Mesenchymal stem cell (in vitro differentiated cells and primary cell): Measurements from ENCODE around the gene SLC16A6. TPM values are rescaled to one million over a fixed set of nuclear protein-coding genes. Genes with fewer than 3 reads are reported as not detected.
A peak's percentile ranks its signal among the peaks of the same experiment; 100 is the strongest.
"Not testable (repeated sequence)": the region's sequence is repeated elsewhere in the genome, so short reads cannot be mapped to it uniquely, and the experiment has no call there.

ENCODE experiments used
- DNase-seq: peaks from one replicate; pipeline ENCODE4 v3.0.0-alpha.2; 2013
- H2AFZ ChIP-seq: one replicate; pipeline ENCODE4 v1.6.1; 2013; ENCODE audit warnings: low read depth, mild to moderate bottlenecking, control low read depth, inconsistent platforms, low read length, moderate library complexity
- H2AK5ac ChIP-seq: 2 replicates; pipeline ENCODE4 v1.6.1; 2013; ENCODE audit warnings: low read length, moderate library complexity, mild to moderate bottlenecking, inconsistent platforms; ENCODE audit not compliant: severe bottlenecking
- H2BK120ac ChIP-seq: one replicate; pipeline ENCODE4 v1.6.1; 2013; ENCODE audit warnings: low read depth, mild to moderate bottlenecking, inconsistent platforms, low read length, moderate library complexity
- H2BK12ac ChIP-seq, 2 experiments: one replicate each; pipeline ENCODE4 v1.6.1; 2013; ENCODE audit warnings: inconsistent platforms in 2 of 2, low read length in 2 of 2, mild to moderate bottlenecking in 2 of 2, moderate library complexity in 2 of 2, control low read depth in 1 of 2
- H2BK15ac ChIP-seq: one replicate; pipeline ENCODE4 v1.6.1; 2013; ENCODE audit warnings: mild to moderate bottlenecking, low read depth, inconsistent platforms; ENCODE audit not compliant: poor library complexity, severe bottlenecking
- H2BK5ac ChIP-seq: 2 replicates; pipeline ENCODE4 v1.6.1; 2013; ENCODE audit warnings: low read depth, mild to moderate bottlenecking, low read length, control low read depth, inconsistent platforms; ENCODE audit not compliant: poor library complexity, severe bottlenecking
- H3K14ac ChIP-seq, 2 experiments: one replicate each; pipeline ENCODE4 v1.6.1; 2013; ENCODE audit warnings: inconsistent platforms in 2 of 2, low read length in 2 of 2, control low read depth in 1 of 2, mild to moderate bottlenecking in 1 of 2, moderate library complexity in 1 of 2
- H3K18ac ChIP-seq, 2 experiments: one replicate each; pipeline ENCODE4 v1.6.1; 2013; ENCODE audit warnings: inconsistent platforms in 2 of 2, low read length in 2 of 2, control low read depth in 1 of 2, low read depth in 1 of 2, mild to moderate bottlenecking in 1 of 2
- H3K23ac ChIP-seq, 2 experiments: one replicate each; pipeline ENCODE4 v1.6.1; 2013; ENCODE audit warnings: inconsistent platforms in 2 of 2, low read length in 2 of 2, mild to moderate bottlenecking in 2 of 2, moderate library complexity in 2 of 2, control low read depth in 1 of 2
- H3K27ac ChIP-seq: 2 replicates; pipeline ENCODE4 v1.5.1; 2013; ENCODE audit warnings: mild to moderate bottlenecking, moderate library complexity, low read length, control low read depth, inconsistent platforms; ENCODE audit not compliant: poor library complexity, severe bottlenecking
- H3K27me3 ChIP-seq, 2 experiments: 2 replicates each; pipeline versions ENCODE4 v1.6.1 to v1.7.0; 2013; ENCODE audit warnings: low read length in 2 of 2, mild to moderate bottlenecking in 2 of 2, moderate library complexity in 2 of 2, control low read depth in 1 of 2, inconsistent platforms in 1 of 2; ENCODE audit not compliant: control insufficient read depth in 1 of 2, insufficient read depth in 1 of 2
- H3K36me3 ChIP-seq, 2 experiments: 2 replicates each; pipeline versions ENCODE4 v1.6.1 to v1.7.0; 2013; ENCODE audit warnings: low read length in 2 of 2, control low read depth in 1 of 2, inconsistent platforms in 1 of 2, low read depth in 1 of 2, mild to moderate bottlenecking in 1 of 2; ENCODE audit not compliant: insufficient read depth in 2 of 2, control insufficient read depth in 1 of 2
- H3K4ac ChIP-seq, 2 experiments: one replicate each; pipeline ENCODE4 v1.6.1; 2013; ENCODE audit warnings: inconsistent platforms in 2 of 2, low read length in 2 of 2, mild to moderate bottlenecking in 2 of 2, moderate library complexity in 2 of 2, control low read depth in 1 of 2, low read depth in 1 of 2
- H3K4me1 ChIP-seq: 2 replicates; pipeline ENCODE4 v1.6.1; 2013; ENCODE audit warnings: low read depth, low read length, control low read depth; ENCODE audit not compliant: control insufficient read depth, insufficient read depth
- H3K4me2 ChIP-seq: 2 replicates; pipeline ENCODE4 v1.6.1; 2013; ENCODE audit warnings: low read length, mild to moderate bottlenecking, inconsistent platforms; ENCODE audit not compliant: poor library complexity, severe bottlenecking
- H3K4me3 ChIP-seq, 2 experiments: 2 replicates each; pipeline versions ENCODE4 v1.5.1 to v1.7.0; 2013; ENCODE audit warnings: low read length in 2 of 2, mild to moderate bottlenecking in 2 of 2, control low read depth in 1 of 2, low read depth in 1 of 2; ENCODE audit not compliant: insufficient read depth in 1 of 2
- H3K79me1 ChIP-seq: replicated peaks from 2 replicates; pipeline ENCODE4 v1.6.1; 2013; ENCODE audit warnings: mild to moderate bottlenecking, control low read depth, low read length, inconsistent platforms; ENCODE audit not compliant: poor library complexity, severe bottlenecking
- H3K9ac ChIP-seq: 2 replicates; pipeline ENCODE4 v1.7.0; 2013; ENCODE audit warnings: mild to moderate bottlenecking, low read length, moderate library complexity
- H3K9me3 ChIP-seq: 2 replicates; pipeline ENCODE4 v1.7.0; 2013; ENCODE audit warnings: mild to moderate bottlenecking, low read length; ENCODE audit not compliant: control insufficient read depth
- H4K8ac ChIP-seq: one replicate; pipeline ENCODE4 v1.6.1; 2013; ENCODE audit warnings: inconsistent platforms, mild to moderate bottlenecking, low read length, moderate library complexity
- H4K91ac ChIP-seq: one replicate; pipeline ENCODE4 v1.6.1; 2013; ENCODE audit warnings: mild to moderate bottlenecking, low read length, inconsistent platforms
- WGBS: methylation state at CpG from one replicate; pipeline ENCODE4 v1.1.7; 2013; ENCODE audit warnings: mixed read lengths; 5-methylcytosine and 5-hydroxymethylcytosine counted together
- polyA plus RNA-seq, 2 experiments: library from polyadenylated mRNA; stranded (reverse); fragments of 200-250 nt; gene quantifications; one replicate each; pipeline ENCODE4 v1.2.3, GENCODE V29; 2013

SLC16A6 gene
- 48.0 TPM for polyA plus RNA-seq (2013, experiment 1 of 2)
- 49.8 TPM for polyA plus RNA-seq (2013, experiment 2 of 2)

DNA sequence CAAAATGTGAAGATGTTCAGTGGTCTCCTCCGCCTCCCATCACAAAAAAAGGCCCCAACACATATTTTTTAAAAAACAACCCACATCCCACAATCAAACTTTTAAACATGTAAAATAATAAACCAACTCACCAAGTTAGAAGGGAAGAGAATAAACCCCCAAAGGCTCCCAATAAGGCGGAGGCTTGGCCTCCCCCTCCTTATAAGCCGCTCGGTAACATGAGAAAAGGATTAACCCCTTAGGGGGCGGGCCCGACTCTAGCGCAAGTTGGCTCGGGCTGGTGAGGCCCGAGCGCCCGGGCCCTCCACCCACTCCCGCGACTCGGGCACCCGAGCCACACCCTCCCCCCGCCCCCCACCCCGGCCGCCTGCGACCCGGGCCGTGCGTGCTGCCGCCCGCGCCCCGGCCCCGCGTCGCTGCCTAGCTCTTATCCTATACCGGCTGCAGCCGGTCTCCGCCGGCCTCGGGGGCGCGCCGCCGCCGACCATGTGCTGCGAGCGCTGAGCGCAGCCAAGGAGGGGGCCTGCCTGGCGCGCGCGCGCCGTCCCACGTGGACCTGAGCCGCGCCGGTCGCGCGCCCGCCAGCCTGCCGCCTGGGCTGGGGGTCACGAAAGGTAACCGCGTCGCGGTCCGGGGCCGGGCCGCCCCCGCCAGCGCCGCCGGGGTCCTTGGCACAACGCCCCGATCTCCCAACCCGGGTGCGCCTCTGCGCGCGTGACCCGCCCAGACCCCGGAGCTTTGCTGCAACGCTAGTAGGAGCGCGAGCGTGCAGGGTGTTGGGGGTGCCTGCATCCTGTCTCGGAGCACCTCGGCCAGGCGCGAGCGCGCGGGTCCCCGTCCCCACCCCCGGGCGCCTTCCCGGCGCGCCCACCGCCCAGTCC, at the start of gene SLC16A6, which contains the start of gene ARSG:
Gene SLC16A6, minus strand, starts transcription at position 173 of the 881 bp plus-strand sequence. CDS start 12,807 bp downstream, outside the sequence.
Gene ARSG, plus strand, starts transcription at position 541 of the 881 bp plus-strand sequence. CDS start 15,999 bp downstream, outside the sequence.
- Histone ChIP-seq H3K4me3 (peak within 1 kb of the TSS; percentile 76 to 82), H3K14ac (peak within 1 kb of the TSS; percentile 68 to 79), H2AK5ac (no peak within 1 kb of the TSS), H3K23ac (peak within 1 kb of the TSS in 1 of 2 experiments; percentile 35), H3K27ac (no peak within 1 kb of the TSS), H3K4ac (peak within 1 kb of the TSS; percentile 34 to 93), H2BK15ac (peak within 1 kb of the TSS; percentile 81), H3K9me3 (no peaks in the 10 kb centered on the region), H2BK12ac (peak within 1 kb of the TSS; percentile 45 to 56), H3K27me3 (peaks cover 29 to 47% of the 10 kb centered on the region in 2 experiments), H2BK5ac (no peak within 1 kb of the TSS), H3K36me3 (no peaks in the 10 kb centered on the region), H2AFZ (peak within 1 kb of the TSS; percentile 37), H3K4me2 (peak within 1 kb of the TSS; percentile 100), H3K79me1 (no peaks in the 10 kb centered on the region), H4K91ac (peak within 1 kb of the TSS; percentile 92), H2BK120ac (peak within 1 kb of the TSS; percentile 96), H3K18ac (peak within 1 kb of the TSS; percentile 82 to 85), H3K4me1 (peaks cover 12% of the 10 kb centered on the region), H3K9ac (peak within 1 kb of the TSS; percentile 77), H4K8ac (peak within 1 kb of the TSS; percentile 91)
- DNase-seq = peak; percentile 79
- 1% methylated on average over 62 of the region's 96 CpGs for WGBS

DNA sequence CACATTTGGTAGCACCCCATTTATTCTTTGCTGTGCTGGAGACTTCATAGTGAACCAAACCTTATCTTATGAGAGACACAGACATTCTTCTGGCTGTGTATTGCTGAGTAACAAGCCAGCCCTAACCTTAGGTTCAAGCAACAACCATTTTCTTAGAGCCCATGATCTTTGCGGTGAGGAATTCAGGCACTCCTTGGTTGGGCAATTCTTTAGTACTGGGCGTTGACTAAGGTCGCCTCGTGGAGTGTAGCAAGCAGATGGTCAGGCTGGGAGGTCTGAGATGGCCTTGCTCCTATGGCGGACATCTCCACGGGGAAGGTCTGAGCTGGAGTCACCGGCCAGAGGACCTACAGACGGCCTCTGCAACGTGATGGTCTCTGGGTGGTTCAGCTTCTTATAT, 43.5 kb upstream of the SLC16A6 start:
- H2BK15ac ChIP-seq = no peak overlapping the region
- H2AFZ ChIP-seq = no peak overlapping the region
- no peak overlapping the region for H4K91ac ChIP-seq
- H3K18ac ChIP-seq = no peak overlapping the region
- H3K27me3 ChIP-seq = no peaks in the 10 kb centered on the region
- DNase-seq = peak; percentile 25
- H3K9me3 ChIP-seq = no peaks in the 10 kb centered on the region
- H3K27ac ChIP-seq = no peak overlapping the region
- H3K36me3 ChIP-seq = no peaks in the 10 kb centered on the region
- no peaks in the 10 kb centered on the region for H3K79me1 ChIP-seq
- H3K4me2 ChIP-seq = no peak overlapping the region
- no peak overlapping the region for H3K14ac ChIP-seq
- H2AK5ac ChIP-seq = no peak overlapping the region
- H3K4me1 ChIP-seq = no peaks in the 10 kb centered on the region
- H3K9ac ChIP-seq = no peak overlapping the region
- no peak overlapping the region for H3K23ac ChIP-seq
- no peak overlapping the region for H3K4me3 ChIP-seq
- no peak overlapping the region for H2BK120ac ChIP-seq
- 86% methylated on average over 9 of the region's 9 CpGs for WGBS
- no peak overlapping the region for H2BK5ac ChIP-seq
- H2BK12ac ChIP-seq = no peak overlapping the region
- no peak overlapping the region for H3K4ac ChIP-seq
- H4K8ac ChIP-seq = no peak overlapping the region

DNA sequence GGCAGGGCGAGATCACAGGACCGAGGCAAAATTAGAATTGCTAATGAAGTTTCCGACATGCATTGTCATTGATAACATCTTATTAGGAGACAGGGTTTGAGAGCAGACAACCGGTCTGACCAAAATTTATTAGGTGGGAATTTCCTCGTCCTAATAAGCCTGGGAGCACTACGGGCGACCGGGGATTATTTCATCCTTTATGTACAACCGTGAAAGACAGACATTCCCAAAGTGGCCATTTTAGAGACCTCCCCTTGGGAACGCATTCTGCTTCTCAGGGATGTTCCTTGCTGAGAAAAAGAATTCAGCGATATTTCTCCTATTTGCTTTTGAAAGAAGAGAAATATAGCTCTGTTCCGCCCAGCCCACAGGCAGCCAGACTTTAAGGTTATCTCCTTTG, 41.0 kb upstream of the SLC16A6 start:
- H2BK5ac ChIP-seq, H2AK5ac ChIP-seq, H3K4me2 ChIP-seq, H3K23ac ChIP-seq, DNase-seq, H3K36me3 ChIP-seq, H2BK120ac ChIP-seq, H3K4me3 ChIP-seq, H2AFZ ChIP-seq, H2BK15ac ChIP-seq, H4K91ac ChIP-seq, H2BK12ac ChIP-seq, H4K8ac ChIP-seq, H3K27ac ChIP-seq, H3K79me1 ChIP-seq, H3K9me3 ChIP-seq, H3K4me1 ChIP-seq, H3K18ac ChIP-seq, H3K9ac ChIP-seq, H3K14ac ChIP-seq, H3K4ac ChIP-seq, H3K27me3 ChIP-seq: not testable (repeated sequence)
- 96% methylated on average over 12 of the region's 12 CpGs for WGBS

GRCh38 chr17:68329331-68329730, 38.4 kb upstream of the SLC16A6 start:
- no peaks in the 10 kb centered on the region for H3K4me1 ChIP-seq
- H3K4me3 ChIP-seq = peak overlapping the region in 1 of 2 experiments; percentile 15
- no peak overlapping the region for H2AK5ac ChIP-seq
- H3K36me3 ChIP-seq = no peaks in the 10 kb centered on the region
- H4K91ac ChIP-seq = no peak overlapping the region
- no peak overlapping the region for H2BK5ac ChIP-seq
- H4K8ac ChIP-seq = no peak overlapping the region
- no peak overlapping the region for H2BK12ac ChIP-seq
- H2BK15ac ChIP-seq = no peak overlapping the region
- 92% methylated on average over 7 of the region's 7 CpGs for WGBS
- H3K4me2 ChIP-seq = no peak overlapping the region
- no peak overlapping the region for H3K9ac ChIP-seq
- H3K18ac ChIP-seq = no peak overlapping the region
- no peak for DNase-seq
- H3K4ac ChIP-seq = no peak overlapping the region
- H3K27me3 ChIP-seq = peaks cover 0 to 13% of the 10 kb centered on the region in 2 experiments
- no peaks in the 10 kb centered on the region for H3K79me1 ChIP-seq
- H3K9me3 ChIP-seq = no peaks in the 10 kb centered on the region
- no peak overlapping the region for H2BK120ac ChIP-seq
- H3K27ac ChIP-seq = no peak overlapping the region
- H2AFZ ChIP-seq = no peak overlapping the region
- no peak overlapping the region for H3K14ac ChIP-seq
- no peak overlapping the region for H3K23ac ChIP-seq
